OCI-LY3 (cell line): Measurements from ENCODE around the gene SH3PXD2A.

Experiments used
- H2AFZ ChIP-seq: fragments of 200-600, 300-600 bp; shearing (Covaris generic); 2 replicates; pipeline ENCODE4 v1.6.0; 2014; ENCODE audit warnings: antibody characterized with exemption, low read depth, low read length
- H3K27ac ChIP-seq: fragments of 200-600, 300-600 bp; sonication (generic); 2 replicates; pipeline ENCODE4 v1.5.1; 2014; ENCODE audit warnings: mild to moderate bottlenecking, low read length, moderate library complexity, mixed read lengths
- H3K27me3 ChIP-seq: fragments of 200-600, 300-600 bp; sonication (generic); 2 replicates; pipeline ENCODE4 v1.6.1; 2014; ENCODE audit warnings: low read depth, low read length, mixed read lengths
- H3K36me3 ChIP-seq: fragments of 200-600, 300-600 bp; sonication (generic); replicated peaks from 2 replicates; pipeline ENCODE3; 2014; ENCODE audit warnings: low read depth, low read length, mixed read lengths
- H3K4me1 ChIP-seq: fragments of 300-600, 200-600 bp; sonication (generic); 2 replicates; pipeline ENCODE4 v1.6.1; 2014; ENCODE audit warnings: low read length, mixed read lengths
- H3K4me2 ChIP-seq: fragments of 200-600, 300-600 bp; sonication (generic); 2 replicates; pipeline ENCODE4 v1.6.1; 2014; ENCODE audit warnings: low read length, mixed read lengths
- H3K4me3 ChIP-seq: fragments of 300-600, 200-600 bp; sonication (generic); 2 replicates; pipeline ENCODE4 v1.5.1; 2014; ENCODE audit warnings: antibody characterized with exemption, mild to moderate bottlenecking, low read length, moderate library complexity
- H3K79me2 ChIP-seq: fragments of 300-600, 200-600 bp; shearing (Covaris generic); 2 replicates; pipeline ENCODE4 v1.6.1; 2014; ENCODE audit warnings: mild to moderate bottlenecking, low read length, mixed read lengths
- H3K9ac ChIP-seq: fragments of 300-600, 200-600 bp; shearing (Covaris generic); 2 replicates; pipeline ENCODE4 v1.6.0; 2014; ENCODE audit warnings: mild to moderate bottlenecking, low read length, moderate library complexity
- H3K9me3 ChIP-seq: fragments of 200-600, 300-600 bp; shearing (Covaris generic); 2 replicates; pipeline ENCODE4 v1.6.1; 2014; ENCODE audit warnings: low read length, mixed read lengths; ENCODE audit not compliant: insufficient read depth
- H4K20me1 ChIP-seq: fragments of 200-600, 300-600 bp; sonication (generic); 2 replicates; pipeline ENCODE4 v1.6.1; 2016; ENCODE audit warnings: low read length, mixed read lengths; ENCODE audit not compliant: insufficient read depth
- EZH2phosphoT487 ChIP-seq: fragments of 200-600 bp; shearing (Covaris generic); IDR thresholded peaks from 2 replicates; pipeline ENCODE4 v1.6.1; 2018; ENCODE audit warnings: antibody characterized with exemption, mixed run types, low read depth
- TF ChIP-seq, protein P1 (sequence below): fragments of 200-600, 300-600 bp; sonication (generic); IDR thresholded peaks from 2 replicates; pipeline ENCODE4 v1.5.1; 2014; ENCODE audit warnings: antibody characterized with exemption, low read length, low read depth

SH3PXD2A gene

DNA sequence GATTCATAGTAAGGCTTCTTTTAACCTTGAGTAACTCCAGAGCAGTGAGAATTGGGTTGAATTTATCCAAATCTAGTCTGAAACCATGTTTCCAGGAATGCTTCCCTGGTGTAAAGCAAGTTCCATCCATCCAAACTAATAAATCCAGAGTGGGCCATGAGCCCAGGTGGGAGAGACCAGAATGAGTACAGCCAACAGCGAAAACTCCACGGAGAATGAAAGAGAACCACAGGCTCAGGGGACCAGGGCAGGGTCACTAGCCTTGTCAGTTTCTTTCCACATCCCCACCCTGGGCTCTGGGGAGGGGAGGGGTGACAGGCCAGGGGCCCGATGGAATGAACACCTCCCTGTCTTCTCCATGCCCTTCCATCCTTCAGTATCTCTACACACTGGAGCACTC lies 181.8 kb downstream of the SH3PXD2A start:
- H3K4me3 ChIP-seq = no peak overlapping the region
- no peak overlapping the region for H2AFZ ChIP-seq
- TF ChIP-seq EZH2phosphoT487 = no peak
- TF ChIP-seq, protein P1, sequence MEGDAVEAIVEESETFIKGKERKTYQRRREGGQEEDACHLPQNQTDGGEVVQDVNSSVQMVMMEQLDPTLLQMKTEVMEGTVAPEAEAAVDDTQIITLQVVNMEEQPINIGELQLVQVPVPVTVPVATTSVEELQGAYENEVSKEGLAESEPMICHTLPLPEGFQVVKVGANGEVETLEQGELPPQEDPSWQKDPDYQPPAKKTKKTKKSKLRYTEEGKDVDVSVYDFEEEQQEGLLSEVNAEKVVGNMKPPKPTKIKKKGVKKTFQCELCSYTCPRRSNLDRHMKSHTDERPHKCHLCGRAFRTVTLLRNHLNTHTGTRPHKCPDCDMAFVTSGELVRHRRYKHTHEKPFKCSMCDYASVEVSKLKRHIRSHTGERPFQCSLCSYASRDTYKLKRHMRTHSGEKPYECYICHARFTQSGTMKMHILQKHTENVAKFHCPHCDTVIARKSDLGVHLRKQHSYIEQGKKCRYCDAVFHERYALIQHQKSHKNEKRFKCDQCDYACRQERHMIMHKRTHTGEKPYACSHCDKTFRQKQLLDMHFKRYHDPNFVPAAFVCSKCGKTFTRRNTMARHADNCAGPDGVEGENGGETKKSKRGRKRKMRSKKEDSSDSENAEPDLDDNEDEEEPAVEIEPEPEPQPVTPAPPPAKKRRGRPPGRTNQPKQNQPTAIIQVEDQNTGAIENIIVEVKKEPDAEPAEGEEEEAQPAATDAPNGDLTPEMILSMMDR = no peak
- H3K9ac ChIP-seq = no peak overlapping the region
- no peaks in the 10 kb centered on the region for H3K9me3 ChIP-seq
- H3K27me3 ChIP-seq = no peaks in the 10 kb centered on the region
- no peak overlapping the region for H3K27ac ChIP-seq
- H3K4me2 ChIP-seq = no peak overlapping the region
- H3K4me1 ChIP-seq = peaks cover 12% of the 10 kb centered on the region
- no peaks in the 10 kb centered on the region for H3K36me3 ChIP-seq
- peaks cover 15% of the 10 kb centered on the region for H3K79me2 ChIP-seq
- peaks cover 9% of the 10 kb centered on the region; the same call in 1 of the 2 replicates for H4K20me1 ChIP-seq

DNA sequence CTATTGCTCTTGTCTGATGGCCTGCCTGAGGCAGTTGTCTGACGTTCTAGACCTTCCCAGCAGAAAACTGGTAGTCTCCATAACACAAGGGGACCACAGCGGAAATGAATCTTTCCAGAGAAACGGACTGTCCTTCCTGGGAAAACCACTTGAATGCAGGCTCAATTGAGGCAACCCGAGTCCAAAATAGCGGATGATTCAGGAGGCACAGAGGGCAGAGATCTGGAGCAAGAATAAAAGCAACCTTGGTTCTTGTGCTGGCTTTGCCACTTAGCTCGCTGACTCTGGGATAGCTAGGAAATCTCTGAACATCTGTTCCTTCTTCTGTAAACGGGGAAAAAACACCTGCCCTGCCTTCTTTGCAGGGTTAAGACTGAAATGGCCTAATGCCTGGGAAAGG lies 183.0 kb downstream of the SH3PXD2A start:
- Histone ChIP-seq H3K27me3 (no peaks in the 10 kb centered on the region), H3K9ac (no peak overlapping the region), H4K20me1 (peaks cover 9% of the 10 kb centered on the region; the same call in 1 of the 2 replicates), H3K9me3 (no peaks in the 10 kb centered on the region), H3K27ac (no peak overlapping the region), H2AFZ (no peak overlapping the region), H3K36me3 (no peaks in the 10 kb centered on the region), H3K4me2 (no peak overlapping the region), H3K79me2 (peaks cover 5% of the 10 kb centered on the region), H3K4me1 (no peaks in the 10 kb centered on the region; the same call in 1 of the 2 replicates), H3K4me3 (no peak overlapping the region)
- TF ChIP-seq, protein P1 = no peak
- TF ChIP-seq EZH2phosphoT487 = no peak

DNA sequence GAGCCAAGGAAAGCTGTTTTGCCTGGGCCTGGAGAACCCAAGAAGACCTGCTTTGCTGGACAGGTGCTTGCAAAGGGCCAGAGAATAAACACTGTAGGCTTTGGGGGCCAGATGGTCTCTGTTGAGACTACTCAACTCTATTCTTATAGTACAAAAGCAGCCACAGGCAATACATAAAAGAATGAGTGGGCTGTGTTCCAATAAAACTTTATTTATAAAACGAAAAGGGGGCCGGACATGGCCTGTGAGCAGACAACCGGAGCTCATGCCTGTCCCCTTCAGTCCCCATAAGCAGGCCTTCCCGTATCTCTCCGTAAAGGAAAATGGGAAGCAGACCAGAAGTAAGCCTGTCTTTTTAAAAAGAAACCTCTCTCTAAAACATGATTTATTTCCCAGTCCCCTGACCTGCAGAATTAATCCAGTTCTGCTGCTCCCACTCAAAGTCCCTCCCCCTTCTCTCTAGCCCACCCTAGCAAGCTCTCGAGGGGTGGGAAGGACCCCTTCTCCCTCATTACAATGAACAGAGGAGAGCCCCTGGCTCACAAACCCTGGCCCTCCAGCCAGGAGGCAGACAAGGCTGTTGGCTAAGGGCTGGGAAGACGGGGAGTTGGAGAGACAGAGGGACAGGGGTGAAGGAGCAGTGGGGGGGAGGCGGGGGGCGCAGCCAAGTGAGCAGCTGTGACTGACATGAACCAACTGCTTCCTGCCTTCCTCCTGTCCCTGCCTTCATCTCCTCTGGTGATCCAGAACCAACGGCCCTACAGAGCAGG lies 184.1 kb downstream of the SH3PXD2A start:
- TF ChIP-seq, protein P1 = no peak
- TF ChIP-seq EZH2phosphoT487 = no peak
- no peak overlapping the region for H3K27ac ChIP-seq
- no peak overlapping the region for H3K4me2 ChIP-seq
- no peaks in the 10 kb centered on the region for H3K79me2 ChIP-seq
- no peaks in the 10 kb centered on the region for H3K4me1 ChIP-seq
- H3K9me3 ChIP-seq = no peaks in the 10 kb centered on the region
- peaks cover 9% of the 10 kb centered on the region; the same call in 1 of the 2 replicates for H4K20me1 ChIP-seq
- no peak overlapping the region for H3K9ac ChIP-seq
- H2AFZ ChIP-seq = no peak overlapping the region
- no peaks in the 10 kb centered on the region for H3K27me3 ChIP-seq
- H3K4me3 ChIP-seq = no peak overlapping the region
- no peaks in the 10 kb centered on the region for H3K36me3 ChIP-seq

DNA sequence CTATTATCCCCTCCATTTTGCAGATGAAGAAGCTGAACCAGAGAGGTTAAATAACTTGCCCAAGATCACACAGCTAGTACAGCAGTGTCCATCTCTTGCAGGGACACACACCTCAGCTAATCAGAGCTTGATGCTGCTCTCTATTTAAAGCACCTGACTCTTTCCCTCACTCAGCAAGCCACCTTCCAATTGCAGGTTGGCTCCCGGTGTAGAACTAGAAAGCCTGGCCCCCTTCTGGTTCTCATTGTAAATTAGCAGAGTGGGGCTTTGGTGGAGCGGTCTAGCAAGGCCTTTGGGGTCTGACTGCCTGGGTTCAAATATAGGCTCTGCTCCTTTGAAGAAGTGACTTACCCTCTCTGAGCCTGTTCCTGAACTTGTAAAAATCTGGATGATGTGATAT lies 185.4 kb downstream of the SH3PXD2A start:
- Histone ChIP-seq H3K9ac (no peak overlapping the region), H3K27me3 (no peaks in the 10 kb centered on the region), H3K4me3 (no peak overlapping the region), H3K4me2 (no peak overlapping the region), H3K79me2 (no peaks in the 10 kb centered on the region), H2AFZ (no peak overlapping the region), H3K4me1 (no peaks in the 10 kb centered on the region), H3K27ac (no peak overlapping the region), H3K36me3 (no peaks in the 10 kb centered on the region), H4K20me1 (peaks cover 9% of the 10 kb centered on the region), H3K9me3 (no peaks in the 10 kb centered on the region)
- no peak for TF ChIP-seq EZH2phosphoT487
- TF ChIP-seq, protein P1 = no peak
